Endothelial cell of umbilical vein (primary cell): ENCODE data around the gene DUSP22. TPM values are rescaled to one million over a fixed set of nuclear protein-coding genes. Genes with fewer than 3 reads are reported as not detected.
A peak's percentile ranks its signal among the peaks of the same experiment; 100 is the strongest.

Source experiments
- BruUV-seq: library from RNA; stranded (reverse); fragments of 400-500 nt; replicated peaks from 2 replicates; lab custom pipeline; 2021; lab: Mats Ljungman, UMichigan
- CTCF ChIA-PET: fragments of 300-600, 350-600 bp; sonication (Branson Sonifier 250); formaldehyde crosslinking; loops from one replicate; lab custom pipeline; 2021; ENCODE audit warnings: antibody characterized with exemption, inconsistent platforms; lab: Charles Lee
- POLR2A ChIA-PET: fragments of 300-600, 350-600 bp; sonication (Branson Sonifier 250); formaldehyde crosslinking; loops from one replicate; lab custom pipeline; 2021; ENCODE audit warnings: antibody characterized with exemption, inconsistent platforms; lab: Charles Lee
- DNase-seq: peaks from one replicate; pipeline ENCODE4 v3.0.0-alpha.2; 2011; ENCODE audit warnings: low read depth, low spot score
- FAIRE-seq: peaks from 2 replicates; lab custom pipeline; 2011; peaks lifted over from hg19 to GRCh38; lab: Jason Lieb, UNC
- H2AFZ ChIP-seq: 2 replicates; pipeline ENCODE4 v1.6.0; 2012; ENCODE audit warnings: low read depth, low read length, control low read depth, inconsistent platforms
- H3K27ac ChIP-seq: 2 replicates; pipeline ENCODE4 v1.5.1; 2011; ENCODE audit warnings: low read depth, mild to moderate bottlenecking, control low read depth, low read length, moderate library complexity; ENCODE audit not compliant: insufficient read depth
- H3K27me3 ChIP-seq, 2 experiments: 2 replicates each; pipeline versions ENCODE4 v1.6.0 to v1.6.1; 2011; ENCODE audit warnings: low read length in 2 of 2, mixed read lengths in 1 of 2; ENCODE audit not compliant: control insufficient read depth in 2 of 2, insufficient read depth in 2 of 2
- H3K36me3 ChIP-seq, 2 experiments: 2 replicates in 1 of 2; 3 replicates in 1 of 2; pipeline ENCODE4 v1.5.1; 2011; ENCODE audit warnings: low read length in 2 of 2, mild to moderate bottlenecking in 1 of 2, moderate library complexity in 1 of 2; ENCODE audit not compliant: control insufficient read depth in 2 of 2, insufficient read depth in 2 of 2; ENCODE audit errors: extremely low read depth in 1 of 2
- H3K4me1 ChIP-seq: 3 replicates; pipeline ENCODE4 v1.5.1; 2011; ENCODE audit warnings: mild to moderate bottlenecking, low read length; ENCODE audit not compliant: control insufficient read depth, insufficient read depth; ENCODE audit errors: extremely low read depth
- H3K4me2 ChIP-seq: 2 replicates; pipeline ENCODE4 v1.6.1; 2011; ENCODE audit warnings: low read length, control low read depth, mixed read lengths; ENCODE audit not compliant: insufficient read depth
- H3K4me3 ChIP-seq, 3 experiments: fragments of 200-600 bp in 1 of 3; sonication (generic), shearing (Covaris generic) in 1 of 3; replicated peaks in 1 of 3; 2 replicates each; pipeline ENCODE4 v1.5.1; 2011 to 2016; ENCODE audit warnings: control low read depth in 3 of 3, low read length in 3 of 3, mild to moderate bottlenecking in 2 of 3, inconsistent platforms in 1 of 3, low read depth in 1 of 3, moderate library complexity in 1 of 3; ENCODE audit not compliant: insufficient read depth in 1 of 3
- H3K79me2 ChIP-seq: 2 replicates; pipeline ENCODE4 v1.6.0; 2012; ENCODE audit warnings: low read length, inconsistent platforms; ENCODE audit not compliant: control insufficient read depth, insufficient read depth
- H3K9ac ChIP-seq: replicated peaks from 2 replicates; pipeline ENCODE3; 2011; ENCODE audit warnings: low read length, control low read depth; ENCODE audit not compliant: insufficient read depth; ENCODE audit errors: extremely low read depth
- H3K9me1 ChIP-seq: replicated peaks from 3 replicates; pipeline ENCODE4 v1.6.0; 2011; ENCODE audit warnings: mild to moderate bottlenecking, low read length; ENCODE audit not compliant: control insufficient read depth, insufficient read depth; ENCODE audit errors: extremely low read depth
- H3K9me3 ChIP-seq: replicated peaks from 2 replicates; pipeline ENCODE4 v1.5.1; 2012; ENCODE audit warnings: low read length, inconsistent platforms; ENCODE audit not compliant: control insufficient read depth, insufficient read depth
- H4K20me1 ChIP-seq: replicated peaks from 2 replicates; pipeline ENCODE3; 2011; ENCODE audit warnings: mild to moderate bottlenecking, low read length; ENCODE audit not compliant: control insufficient read depth, insufficient read depth; ENCODE audit errors: extremely low read depth
- CTCF ChIP-seq, 2 donors: IDR thresholded peaks; 1 replicate in 1 of 2; 2 replicates in 1 of 2; pipeline ENCODE4 v1.5.1; 2011; ENCODE audit warnings: low read length in 2 of 2, mild to moderate bottlenecking in 2 of 2, moderate library complexity in 2 of 2, control low read depth in 1 of 2, inconsistent platforms in 1 of 2, low read depth in 1 of 2; ENCODE audit not compliant: insufficient read depth in 1 of 2; ENCODE audit errors: extremely low read depth in 1 of 2
- EZH2 ChIP-seq: IDR thresholded peaks from 2 replicates; pipeline ENCODE4 v1.6.1; 2012; ENCODE audit warnings: borderline replicate concordance, low read depth, mild to moderate bottlenecking, moderate library complexity, low read length, inconsistent platforms; ENCODE audit not compliant: severe bottlenecking
- FOS ChIP-seq: IDR thresholded peaks from 2 replicates; pipeline ENCODE4 v1.6.1; 2011; ENCODE audit warnings: mild to moderate bottlenecking, low read length, moderate library complexity, borderline replicate concordance; ENCODE audit not compliant: insufficient read depth
- GATA2 ChIP-seq: IDR thresholded peaks from 2 replicates; pipeline ENCODE4 v1.7.0; 2011; ENCODE audit warnings: low read depth, mild to moderate bottlenecking, moderate library complexity, mixed read lengths, low read length; ENCODE audit not compliant: insufficient read length, insufficient read depth
- JUN ChIP-seq: IDR thresholded peaks from 2 replicates; pipeline ENCODE4 v1.6.1; 2011; ENCODE audit warnings: borderline replicate concordance, low read depth; ENCODE audit not compliant: insufficient read length, insufficient read depth
- MYC ChIP-seq: IDR thresholded peaks from one replicate; pipeline ENCODE4 v1.6.1; 2011; ENCODE audit warnings: mild to moderate bottlenecking, low read depth, low read length
- POLR2A ChIP-seq: IDR thresholded peaks from 2 replicates; pipeline ENCODE4 v1.6.1; 2012; ENCODE audit warnings: low read depth, mild to moderate bottlenecking, control low read depth, low read length
- POLR2AphosphoS5 ChIP-seq: IDR thresholded peaks from 2 replicates; pipeline ENCODE4 v1.6.1; 2012; ENCODE audit warnings: low read depth, mild to moderate bottlenecking, control low read depth, low read length, moderate library complexity; ENCODE audit not compliant: insufficient read depth
- dilution Hi-C: fragments of 300-500 bp; cut with MboI; formaldehyde crosslinking; loops from one replicate; pipeline ENCODE4 v1.15.0; 2019; ENCODE audit warnings: low sequenced_read_pairs; ENCODE audit not compliant: extremely low pct_ligation_motif_present
- intact Hi-C: fragments of 100-400 bp; cut with micrococcal nuclease; formaldehyde crosslinking; loops from one replicate; pipeline ENCODE4 v1.10.0; 2022
- polyA plus RNA-seq, 4 experiments: library from polyadenylated mRNA; depleted of rRNA in 3 of 4; stranded (reverse) in 3 of 4; unstranded in 1 of 4; fragments of >200 nt; gene quantifications; 2 replicates each; pipeline versions ENCODE4 v1.2.1 to v1.2.3, GENCODE V29; 2011 to 2012; ENCODE audit warnings: missing spikeins in 1 of 4
- total RNA-seq: library from RNA; stranded (reverse); gene quantifications from 2 replicates; pipeline ENCODE4 v1.2.3, GENCODE V29; 2021
- TF ChIP-seq, protein P1 (sequence below): IDR thresholded peaks from 2 replicates; pipeline ENCODE4 v1.6.1; 2011; ENCODE audit not compliant: insufficient read depth, insufficient read length

Gene DUSP22
- total and polyA plus RNA-seq, 2 donors (not counting 3 experiments of a cell fraction or from before 2014, with no cell fraction given): 23.2 to 33.9 TPM

DNA sequence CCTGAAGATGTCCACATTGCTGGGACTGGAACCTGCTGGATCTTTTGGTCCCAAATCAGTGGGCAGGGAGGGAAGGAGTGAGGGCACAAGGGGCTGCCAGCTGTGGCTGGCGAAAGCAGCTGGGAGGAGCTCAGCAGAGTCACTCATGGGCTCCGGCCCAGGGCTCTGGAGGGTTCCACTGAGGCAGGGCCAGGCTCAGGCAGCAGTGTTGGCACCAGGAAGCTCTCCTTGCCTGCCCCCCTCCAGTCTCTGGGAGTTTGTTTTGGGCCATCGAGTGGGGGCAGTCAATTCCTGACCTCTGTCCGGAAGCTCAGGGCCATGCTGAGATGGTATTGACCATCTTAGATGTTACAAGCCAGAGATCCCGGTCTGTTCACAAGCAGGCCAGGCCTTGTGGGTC, 60.2 kb downstream of the DUSP22 start:
- dilution Hi-C loops: no loop called here
- Histone ChIP-seq H3K4me1 (no peaks in the 10 kb centered on the region), H4K20me1 (no peaks in the 10 kb centered on the region), H3K79me2 (no peaks in the 10 kb centered on the region), H3K27ac (no peak overlapping the region), H3K4me2 (no peak overlapping the region), H3K9ac (no peak overlapping the region), H3K36me3 (peaks cover 0 to 9% of the 10 kb centered on the region in 2 experiments), H3K27me3 (no peaks in the 10 kb centered on the region), H2AFZ (no peak overlapping the region), H3K4me3 (no peak overlapping the region), H3K9me3 (no peaks in the 10 kb centered on the region), H3K9me1 (no peaks in the 10 kb centered on the region)
- ChIA-PET CTCF (interaction anchor here (1.2 kb wide), 1 partner anchor 10 kb away, joined by 3 read pairs; no protein-coding TSS in a partner anchor), POLR2A (no interaction called here)
- no TSS peak for BruUV-seq
- intact Hi-C loops: no loop called here
- FAIRE-seq (no peak), DNase-seq (no peak)
- no peak for TF ChIP-seq GATA2

GRCh38 chr6:352896-353470, 60.7 kb downstream of the DUSP22 start:
- TF ChIP-seq, protein P1, sequence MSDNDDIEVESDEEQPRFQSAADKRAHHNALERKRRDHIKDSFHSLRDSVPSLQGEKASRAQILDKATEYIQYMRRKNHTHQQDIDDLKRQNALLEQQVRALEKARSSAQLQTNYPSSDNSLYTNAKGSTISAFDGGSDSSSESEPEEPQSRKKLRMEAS: no peak
- TF ChIP-seq POLR2A (no peak), EZH2 (no peak), GATA2 (no peak), FOS (no peak), POLR2AphosphoS5 (no peak), JUN (no peak), CTCF (IDR thresholded peaks at IDR 0.05; ENCODE audit: extremely low read depth in 1 of 2, insufficient read depth in 1 of 2, low read depth in 1 of 2, low read length in 2 of 2) (no peak), MYC (no peak)
- Histone ChIP-seq H3K36me3 (peaks cover 0 to 9% of the 10 kb centered on the region in 2 experiments), H2AFZ (no peak overlapping the region), H3K9me1 (no peaks in the 10 kb centered on the region), H4K20me1 (no peaks in the 10 kb centered on the region), H3K4me2 (no peak overlapping the region), H3K79me2 (no peaks in the 10 kb centered on the region), H3K9ac (no peak overlapping the region), H3K4me1 (no peaks in the 10 kb centered on the region), H3K27ac (no peak overlapping the region), H3K27me3 (no peaks in the 10 kb centered on the region), H3K9me3 (no peaks in the 10 kb centered on the region), H3K4me3 (no peak overlapping the region)
- CTCF ChIA-PET: no interaction called here
- peak; percentile 28 for FAIRE-seq
- POLR2A ChIA-PET: no interaction called here
- no TSS peak for BruUV-seq
- dilution Hi-C loops: no loop called here
- DNase-seq: no peak
- intact Hi-C loops: no loop called here
